ENCODE data around the gene AP5S1. TPM values are rescaled to one million over a fixed set of nuclear protein-coding genes. Genes with fewer than 3 reads are reported as not detected.
A peak's percentile ranks its signal among the peaks of the same experiment; 100 is the strongest.

The AP5S1 gene
- total and polyA plus RNA-seq, 2 of the 4 experiments (the other 2 are of a cell fraction): 10.1 to 11.7 TPM

DNA sequence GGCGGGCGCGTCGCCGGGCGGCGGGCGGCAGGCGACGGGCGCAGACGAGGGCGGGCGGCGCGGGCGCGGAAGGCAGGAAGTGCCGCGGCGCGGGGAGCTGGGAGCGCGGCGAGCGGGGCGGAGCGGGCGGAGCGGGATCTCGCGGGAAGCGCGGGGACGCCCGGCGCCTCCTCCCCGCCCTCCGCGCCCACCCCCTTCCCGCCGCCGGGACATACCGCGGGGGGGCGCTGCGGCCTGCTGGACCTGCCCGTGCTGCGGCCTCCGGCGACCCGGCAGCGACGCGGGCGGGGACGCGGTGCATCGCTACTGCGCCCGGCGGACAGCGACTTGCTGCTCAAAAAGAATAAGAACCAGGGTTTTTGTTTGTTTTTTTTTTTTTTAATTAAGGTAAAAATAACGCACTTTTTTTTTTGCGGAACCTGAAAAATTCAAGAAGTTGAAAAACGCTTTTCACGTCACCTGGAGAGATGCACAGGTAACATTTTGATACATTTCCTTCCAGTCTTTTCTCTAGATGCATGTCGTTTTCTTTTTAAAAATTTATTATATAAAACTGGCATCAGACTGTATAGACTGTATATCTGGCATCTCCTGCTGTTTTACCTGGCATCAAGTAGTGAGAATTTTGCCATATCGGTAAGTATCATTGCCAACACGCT is 33.6 kb upstream of the AP5S1 start, which contains the start of gene CENPB:
Gene CENPB, minus strand, starts transcription at position 76 of the 659 bp plus-strand sequence. CDS start 257 bp downstream, outside the sequence.
- H3K4me1 ChIP-seq (ENCODE audit: control insufficient read depth, insufficient read depth, low read length): peaks cover 16% of the 10 kb centered on the region
- DNase-seq (peak; percentile 76), ATAC-seq (ENCODE audit: low read depth) (peak; percentile 92)
- H4K5ac ChIP-seq (ENCODE audit: low read depth, low read length): peak within 1 kb of the TSS; percentile 57
- no peak within 1 kb of the TSS for H2BK20ac ChIP-seq (ENCODE audit: low read depth, low read length)
- peak within 1 kb of the TSS; percentile 89 for H3K4ac ChIP-seq (ENCODE audit: low read depth, low read length)
- peak within 1 kb of the TSS; percentile 95 for H2AK9ac ChIP-seq (replicated peaks; ENCODE audit: low read depth, low read length, poor library complexity)
- H3K36me3 ChIP-seq (ENCODE audit: control insufficient read depth, insufficient read depth, low read length): peaks cover 11% of the 10 kb centered on the region
- H4K20me1 ChIP-seq (ENCODE audit: insufficient read depth, low read length): peaks cover 43% of the 10 kb centered on the region
- H3K9me3 ChIP-seq (ENCODE audit: control insufficient read depth, insufficient read depth, low read length): no peaks in the 10 kb centered on the region
- H3K4me2 ChIP-seq (ENCODE audit: low read depth, low read length): peak within 1 kb of the TSS; percentile 99
- H2BK120ac ChIP-seq (ENCODE audit: low read depth, low read length): peak within 1 kb of the TSS; percentile 35; the same call in 1 of the 2 replicates
- in situ Hi-C loops (cut with MboI; ENCODE audit: low sequenced_read_pairs): loop anchor here (10.0 kb wide), 1 partner anchor 298 kb away; no protein-coding TSS in a partner anchor
- H4K91ac ChIP-seq (ENCODE audit: insufficient read depth, low read depth, low read length): peak within 1 kb of the TSS; percentile 39; the same call in 1 of the 2 replicates
- intact Hi-C loops (cut with micrococcal nuclease): loop anchor here (1.0 to 5.0 kb wide), 6 partner anchors 34 to 286 kb away; partner anchors contain the start of genes AP5S1 and MAVS
- ChIA-PET CTCF (interaction anchor here (0.6 to 2.6 kb wide), 12 partner anchors 9 to 287 kb away, joined by 3 to 18 read pairs (median 4); partner anchors contain the start of genes ADISSP, AP5S1 and CDC25B), POLR2A (ENCODE audit: unreplicated experiment) (interaction anchor here (0.5 to 1.5 kb wide), 3 partner anchors 23 to 34 kb away, joined by 3 to 5 read pairs (median 4); no protein-coding TSS in a partner anchor)
- H3K56ac ChIP-seq (ENCODE audit: extremely low read depth, insufficient read depth, low read length): peak within 1 kb of the TSS; percentile 75
- peaks cover 12% of the 10 kb centered on the region for H3K9me1 ChIP-seq (ENCODE audit: insufficient read depth, low read length)
- H3K9ac ChIP-seq (ENCODE audit: low read depth, low read length): peak within 1 kb of the TSS; percentile 91
- WGBS, 2 experiments (ENCODE audit: extremely low coverage in 2 of 2, insufficient read length in 1 of 2): 0% methylated on average over 33 of the region's 70 CpGs; no CpG with 5 or more reads in 1 of the 2 experiments
- dilution Hi-C loops (cut with HindIII; ENCODE audit: low sequenced_read_pairs, unreplicated experiment): no loop called here
- peak within 1 kb of the TSS; percentile 76 to 86; a peak in 3 of 4 replicates for H4K8ac ChIP-seq (ENCODE audit: low read depth in 2 of 2, low read length in 2 of 2)
- H3K18ac ChIP-seq (ENCODE audit: low read depth, low read length): peak within 1 kb of the TSS; percentile 74
- BruUV-seq (replicated peaks): no TSS peak
- H3K27ac ChIP-seq (ENCODE audit: insufficient read depth, low read length): peak within 1 kb of the TSS; percentile 92
- TF ChIP-seq, protein P1, sequence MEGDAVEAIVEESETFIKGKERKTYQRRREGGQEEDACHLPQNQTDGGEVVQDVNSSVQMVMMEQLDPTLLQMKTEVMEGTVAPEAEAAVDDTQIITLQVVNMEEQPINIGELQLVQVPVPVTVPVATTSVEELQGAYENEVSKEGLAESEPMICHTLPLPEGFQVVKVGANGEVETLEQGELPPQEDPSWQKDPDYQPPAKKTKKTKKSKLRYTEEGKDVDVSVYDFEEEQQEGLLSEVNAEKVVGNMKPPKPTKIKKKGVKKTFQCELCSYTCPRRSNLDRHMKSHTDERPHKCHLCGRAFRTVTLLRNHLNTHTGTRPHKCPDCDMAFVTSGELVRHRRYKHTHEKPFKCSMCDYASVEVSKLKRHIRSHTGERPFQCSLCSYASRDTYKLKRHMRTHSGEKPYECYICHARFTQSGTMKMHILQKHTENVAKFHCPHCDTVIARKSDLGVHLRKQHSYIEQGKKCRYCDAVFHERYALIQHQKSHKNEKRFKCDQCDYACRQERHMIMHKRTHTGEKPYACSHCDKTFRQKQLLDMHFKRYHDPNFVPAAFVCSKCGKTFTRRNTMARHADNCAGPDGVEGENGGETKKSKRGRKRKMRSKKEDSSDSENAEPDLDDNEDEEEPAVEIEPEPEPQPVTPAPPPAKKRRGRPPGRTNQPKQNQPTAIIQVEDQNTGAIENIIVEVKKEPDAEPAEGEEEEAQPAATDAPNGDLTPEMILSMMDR (conservative IDR thresholded peaks at IDR 0.05; ENCODE audit: low read depth, low read length): peak; percentile 88
- TF ChIP-seq NFE2L2 (IDR thresholded peaks at IDR 0.05; ENCODE audit: low read depth, low read length): no peak
- no peak for TF ChIP-seq CHD1 (IDR thresholded peaks at IDR 0.05; ENCODE audit: low read depth, low read length)
- TF ChIP-seq FOS (IDR thresholded peaks at IDR 0.05; ENCODE audit: low read depth, low read length): no peak
- 0 out of 2 replicates have a peak, but pooled peaks have one; percentile 42 for TF ChIP-seq BHLHE40 (IDR thresholded peaks at IDR 0.05; ENCODE audit: low read depth, low read length)
- no peak; the same call in 1 of the 2 replicates for TF ChIP-seq MXI1 (IDR thresholded peaks at IDR 0.05; ENCODE audit: borderline replicate concordance, low read depth, low read length)
- peak; percentile 81 for TF ChIP-seq RAD21 (IDR thresholded peaks at IDR 0.05; ENCODE audit: low read length)
- TF ChIP-seq MAZ (IDR thresholded peaks at IDR 0.05; ENCODE audit: borderline replicate concordance, low read depth, low read length): peak; percentile 92; the same call in 1 of the 2 replicates
- TF ChIP-seq, protein P2, sequence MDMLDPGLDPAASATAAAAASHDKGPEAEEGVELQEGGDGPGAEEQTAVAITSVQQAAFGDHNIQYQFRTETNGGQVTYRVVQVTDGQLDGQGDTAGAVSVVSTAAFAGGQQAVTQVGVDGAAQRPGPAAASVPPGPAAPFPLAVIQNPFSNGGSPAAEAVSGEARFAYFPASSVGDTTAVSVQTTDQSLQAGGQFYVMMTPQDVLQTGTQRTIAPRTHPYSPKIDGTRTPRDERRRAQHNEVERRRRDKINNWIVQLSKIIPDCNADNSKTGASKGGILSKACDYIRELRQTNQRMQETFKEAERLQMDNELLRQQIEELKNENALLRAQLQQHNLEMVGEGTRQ (IDR thresholded peaks at IDR 0.05; ENCODE audit: low read depth, low read length): no peak
- TF ChIP-seq SMC3 (IDR thresholded peaks at IDR 0.05; ENCODE audit: low read depth, low read length): peak; percentile 63
- TF ChIP-seq POLR2A (IDR thresholded peaks at IDR 0.05; ENCODE audit: low read depth, low read length): no peak
- TF ChIP-seq RCOR1 (IDR thresholded peaks at IDR 0.05; ENCODE audit: insufficient replicate concordance, low read length): no peak
- no peak for TF ChIP-seq RFX5 (IDR thresholded peaks at IDR 0.05; ENCODE audit: low read depth, low read length)
- TF ChIP-seq CEBPB (IDR thresholded peaks at IDR 0.05; ENCODE audit: low read depth, low read length): no peak
- peak within 1 kb of the TSS; percentile 81 for H3K14ac ChIP-seq (replicated peaks; ENCODE audit: low read depth, low read length)
- H3K27me3 ChIP-seq (ENCODE audit: control insufficient read depth, insufficient read depth, low read length): no peaks in the 10 kb centered on the region
- H2AK5ac ChIP-seq (ENCODE audit: low read depth, low read length): peak within 1 kb of the TSS; percentile 96
- peak within 1 kb of the TSS; percentile 90 for H2AFZ ChIP-seq (replicated peaks; ENCODE audit: low read length, poor library complexity)
- no peak within 1 kb of the TSS for H2BK15ac ChIP-seq (ENCODE audit: low read depth, low read length)
- peak within 1 kb of the TSS; percentile 90 for H2BK5ac ChIP-seq (ENCODE audit: low read depth, low read length, poor library complexity, severe bottlenecking)
- H3K79me1 ChIP-seq (ENCODE audit: low read depth in 1 of 2, low read length in 2 of 2): peaks cover 5 to 37% of the 10 kb centered on the region in 2 experiments; a peak in 3 of 4 replicates
- peak within 1 kb of the TSS; percentile 96 for H3K4me3 ChIP-seq (ENCODE audit: insufficient read depth, low read depth, low read length)
- peak within 1 kb of the TSS; percentile 61; the same call in 1 of the 2 replicates for H3K23ac ChIP-seq (ENCODE audit: low read depth, low read length)

Measured in IMR-90 (cell line).